Pulmonary artery endothelial cell (primary cell): ENCODE measurements around the gene IL1R1. TPM values are rescaled to one million over a fixed set of nuclear protein-coding genes. Genes with fewer than 3 reads are reported as not detected.
"Not testable (repeated sequence)": the region's sequence is repeated elsewhere in the genome, so short reads cannot be mapped to it uniquely, and the experiment has no call there.

Source experiments
- DNase-seq: peaks from one replicate; pipeline ENCODE4 v3.0.0-alpha.2; 2011; ENCODE audit warnings: low read depth, low spot score
- total RNA-seq: library from RNA; depleted of rRNA; stranded (reverse); fragments of >200 nt; gene quantifications from 2 replicates; pipeline ENCODE4 v1.2.3, GENCODE V29; 2014

Gene IL1R1
- total RNA-seq, 1 donor from 2014 or later = 5.5 TPM

- no peak for DNase-seq
These were observed 30.7 kb upstream of the IL1R1 start for GRCh38 chr2:102111823-102112222.

- no peak for DNase-seq
These were observed 30.3 kb upstream of the IL1R1 start for GRCh38 chr2:102112271-102112670.

GRCh38 chr2:102112692-102113665, 29.6 kb upstream of the IL1R1 start:
- DNase-seq = no peak

- DNase-seq = peak; percentile 45
These were observed 28.2 kb upstream of the IL1R1 start for GRCh38 chr2:102114290-102114721.

- no peak for DNase-seq
These were observed 27.6 kb upstream of the IL1R1 start for GRCh38 chr2:102114851-102115497.

- DNase-seq = no peak
These were observed 25.7 kb upstream of the IL1R1 start for GRCh38 chr2:102116630-102117471.

GRCh38 chr2:102117472-102117858, 25.1 kb upstream of the IL1R1 start:
- no peak for DNase-seq

GRCh38 chr2:102119255-102119654, 23.3 kb upstream of the IL1R1 start:
- DNase-seq = no peak

- no peak for DNase-seq
These were observed 22.3 kb upstream of the IL1R1 start for GRCh38 chr2:102120261-102120660.

GRCh38 chr2:102120701-102121159, 21.8 kb upstream of the IL1R1 start:
- no peak for DNase-seq

GRCh38 chr2:102122115-102122514, 20.4 kb upstream of the IL1R1 start:
- DNase-seq = no peak

- DNase-seq = no peak
These were observed 19.6 kb upstream of the IL1R1 start for GRCh38 chr2:102122909-102123308.

- not testable (repeated sequence) for DNase-seq
These were observed 18.1 kb upstream of the IL1R1 start for GRCh38 chr2:102124421-102124820.

- DNase-seq = no peak
These were observed 16.4 kb upstream of the IL1R1 start for GRCh38 chr2:102126169-102126568.

GRCh38 chr2:102126660-102127059, 15.9 kb upstream of the IL1R1 start:
- no peak for DNase-seq

- no peak for DNase-seq
These were observed 13.5 kb upstream of the IL1R1 start for GRCh38 chr2:102129082-102129481.

- no peak for DNase-seq
These were observed 12.4 kb upstream of the IL1R1 start for GRCh38 chr2:102129951-102130646.

GRCh38 chr2:102130647-102130991, 11.9 kb upstream of the IL1R1 start:
- DNase-seq = no peak

- DNase-seq = no peak
These were observed 11.0 kb upstream of the IL1R1 start for GRCh38 chr2:102131564-102131963.

GRCh38 chr2:102137138-102137537, 5.4 kb upstream of the IL1R1 start:
- no peak for DNase-seq

GRCh38 chr2:102138331-102138730, 4.2 kb upstream of the IL1R1 start:
- DNase-seq = no peak
